Psoas muscle (tissue), 8 donors: ENCODE measurements around the gene GPATCH2. TPM values are rescaled to one million over a fixed set of nuclear protein-coding genes. Genes with fewer than 3 reads are reported as not detected.

Experiments
- ATAC-seq, 4 donors: fragments of 200-7000 bp; cut with Tn5 transposase; one replicate each; pipeline ENCODE4 v1.9.1; 2020; ENCODE audit warnings: moderate library complexity in 3 of 4, mild to moderate bottlenecking in 2 of 4
- DNase-seq, 2 donors: peaks; one replicate each; pipeline ENCODE4 v3.0.0-alpha.2; 2020
- H3K27ac ChIP-seq: fragments of 200-600 bp; one replicate; pipeline ENCODE4 v1.8.0; 2022
- H3K27me3 ChIP-seq, 3 donors: fragments of 200-600 bp in 1 of 3; one replicate each; pipeline versions ENCODE4 v1.6.1 to v1.8.0; 2013 to 2022; ENCODE audit warnings: low read length in 2 of 3, mild to moderate bottlenecking in 2 of 3, moderate library complexity in 1 of 3; ENCODE audit not compliant: insufficient read depth in 3 of 3
- H3K36me3 ChIP-seq, 2 donors: fragments of 200-600 bp in 1 of 2; one replicate each; pipeline versions ENCODE4 v1.6.1 to v1.8.0; 2013 to 2022; ENCODE audit warnings: low read depth in 1 of 2, mild to moderate bottlenecking in 1 of 2, moderate library complexity in 1 of 2; ENCODE audit not compliant: insufficient read depth in 1 of 2
- H3K4me1 ChIP-seq: fragments of 200-600 bp; one replicate; pipeline ENCODE4 v1.8.0; 2022
- H3K4me3 ChIP-seq: fragments of 200-600 bp; one replicate; pipeline ENCODE4 v1.8.0; 2022; ENCODE audit warnings: mild to moderate bottlenecking
- H3K9me3 ChIP-seq: fragments of 200-600 bp; one replicate; pipeline ENCODE4 v1.8.0; 2022
- WGBS, 3 donors: extraction: QIAGEN DNeasy Blood & Tissue Kit; methylation state at CpG; one replicate each; pipeline versions ENCODE4 v1.1.6 to v1.1.7; 2013; 5-methylcytosine and 5-hydroxymethylcytosine counted together
- intact Hi-C, 2 donors: fragments of 100-400 bp; cut with DNase I; formaldehyde crosslinking; loops; one replicate each; pipeline versions ENCODE4 v1.11.0 to v1.14.2; 2022
- polyA plus RNA-seq, 3 donors: library from polyadenylated mRNA; stranded (reverse); fragments of 200-250 nt; gene quantifications; one replicate each; pipeline ENCODE4 v1.2.3, GENCODE V29; 2013
- total RNA-seq, 4 donors: library from RNA; stranded (reverse); fragmentation: NEBNext Ultra II Directional in 2 of 4; extraction: Animal tissue kit (Norgen Biotek cat#: 25700) in 2 of 4; gene quantifications; one replicate each; pipeline versions ENCODE4 v1.2.1 to v1.2.4, GENCODE V29; 2021 to 2023
- TF ChIP-seq, protein P1 (sequence below): fragments of 200-600 bp; IDR thresholded peaks from one replicate; pipeline ENCODE4 v1.8.0; 2022; ENCODE audit warnings: antibody characterized with exemption
- donor health status: healthy with polysubstance abuse.
- donor health status: DM: no; HTN: no; CAD: no; lungs with moderate emphysema.
- donor health status: Bipolar disorder and iron deficiency.
- donor health status: healthy.
- donor health status: DM: yes; HTN: yes; CAD: no.
- donor health status: DM: no; HTN: no; CAD: no.
- donor health status: DM: no; HTN: no; CAD: no.
- donor health status: DM: yes; HTN: yes; CAD: no.

GPATCH2 gene
- total and polyA plus RNA-seq, 7 donors, result 2.4 to 6.1 (median 3.7) TPM

DNA sequence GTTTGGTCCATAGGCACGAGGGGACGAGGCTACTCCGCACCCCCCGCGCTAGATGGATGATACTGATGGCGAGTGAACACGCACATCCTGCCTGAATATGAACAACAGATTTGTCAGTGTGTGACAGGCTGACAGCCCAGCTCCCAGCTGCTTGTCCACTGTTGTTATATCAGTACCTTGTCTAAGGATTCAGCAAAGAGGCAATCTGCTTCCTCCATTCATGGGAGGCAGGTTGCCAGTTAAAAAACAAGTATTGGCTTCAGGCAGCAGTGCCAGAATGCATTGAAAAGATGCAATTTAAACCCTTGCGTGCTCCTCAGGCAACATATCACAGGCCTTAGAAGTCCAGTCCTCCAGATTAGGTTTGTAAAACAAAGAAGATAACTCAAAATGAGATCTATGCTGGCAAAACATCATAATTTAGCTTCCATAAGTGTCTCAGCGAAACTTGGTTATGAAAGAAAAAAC lies 223.3 kb downstream of the GPATCH2 start:
- no peaks in the 10 kb centered on the region for H3K36me3 ChIP-seq
- no peak overlapping the region for H3K4me3 ChIP-seq
- H3K27me3 ChIP-seq, result no peaks in the 10 kb centered on the region
- intact Hi-C loops, result no loop called here
- no peak overlapping the region for H3K27ac ChIP-seq
- no peaks in the 10 kb centered on the region for H3K9me3 ChIP-seq
- DNase-seq (no peak), ATAC-seq (no peak)
- WGBS, 3 donors, result 80 to 89% (median 83%) methylated on average over 9 of the region's 9 CpGs
- TF ChIP-seq, protein P1, sequence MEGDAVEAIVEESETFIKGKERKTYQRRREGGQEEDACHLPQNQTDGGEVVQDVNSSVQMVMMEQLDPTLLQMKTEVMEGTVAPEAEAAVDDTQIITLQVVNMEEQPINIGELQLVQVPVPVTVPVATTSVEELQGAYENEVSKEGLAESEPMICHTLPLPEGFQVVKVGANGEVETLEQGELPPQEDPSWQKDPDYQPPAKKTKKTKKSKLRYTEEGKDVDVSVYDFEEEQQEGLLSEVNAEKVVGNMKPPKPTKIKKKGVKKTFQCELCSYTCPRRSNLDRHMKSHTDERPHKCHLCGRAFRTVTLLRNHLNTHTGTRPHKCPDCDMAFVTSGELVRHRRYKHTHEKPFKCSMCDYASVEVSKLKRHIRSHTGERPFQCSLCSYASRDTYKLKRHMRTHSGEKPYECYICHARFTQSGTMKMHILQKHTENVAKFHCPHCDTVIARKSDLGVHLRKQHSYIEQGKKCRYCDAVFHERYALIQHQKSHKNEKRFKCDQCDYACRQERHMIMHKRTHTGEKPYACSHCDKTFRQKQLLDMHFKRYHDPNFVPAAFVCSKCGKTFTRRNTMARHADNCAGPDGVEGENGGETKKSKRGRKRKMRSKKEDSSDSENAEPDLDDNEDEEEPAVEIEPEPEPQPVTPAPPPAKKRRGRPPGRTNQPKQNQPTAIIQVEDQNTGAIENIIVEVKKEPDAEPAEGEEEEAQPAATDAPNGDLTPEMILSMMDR, result no peak
- no peaks in the 10 kb centered on the region for H3K4me1 ChIP-seq

DNA sequence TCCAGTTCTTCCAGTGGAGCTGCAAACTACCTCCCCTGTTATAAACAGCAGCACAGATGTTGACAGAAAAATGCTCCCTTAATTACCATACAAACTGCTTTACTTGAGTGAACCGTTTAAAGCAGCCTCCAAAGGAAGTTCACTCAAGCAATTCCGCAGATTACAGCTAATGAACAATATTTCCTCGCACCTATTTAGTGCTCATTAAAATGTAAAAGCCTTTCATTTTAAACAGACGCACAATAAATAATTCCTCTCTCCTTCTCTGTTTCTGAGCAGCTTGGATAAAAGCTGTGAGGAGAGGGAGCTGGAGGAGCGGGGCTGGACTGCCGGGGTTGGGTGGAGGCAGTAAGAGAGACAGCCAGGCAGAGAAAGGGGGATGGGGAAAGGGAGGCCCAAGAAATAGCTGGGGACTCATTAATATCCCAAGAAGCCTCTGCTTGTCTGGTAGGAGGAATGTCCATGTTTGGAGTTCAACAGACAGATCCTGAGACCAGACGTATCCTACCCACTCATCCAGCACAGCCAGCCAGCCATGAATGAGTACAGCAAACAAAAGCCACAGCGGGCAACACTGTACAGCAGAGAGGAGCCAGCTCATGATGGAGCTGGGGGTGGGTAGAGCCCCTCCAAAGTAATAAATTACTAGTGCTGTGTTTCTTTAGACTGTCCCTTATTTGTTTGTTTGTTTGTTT lies 227.7 kb downstream of the GPATCH2 start:
- ATAC-seq (no peak), DNase-seq (no peak)
- Histone ChIP-seq H3K27ac (no peak overlapping the region), H3K27me3 (no peaks in the 10 kb centered on the region), H3K4me3 (no peak overlapping the region), H3K9me3 (no peaks in the 10 kb centered on the region), H3K36me3 (no peaks in the 10 kb centered on the region), H3K4me1 (no peaks in the 10 kb centered on the region)
- TF ChIP-seq, protein P1, result no peak
- 60 to 66% (median 60%) methylated on average over 8 of the region's 8 CpGs for WGBS, 3 donors
- intact Hi-C loops, result no loop called here

DNA sequence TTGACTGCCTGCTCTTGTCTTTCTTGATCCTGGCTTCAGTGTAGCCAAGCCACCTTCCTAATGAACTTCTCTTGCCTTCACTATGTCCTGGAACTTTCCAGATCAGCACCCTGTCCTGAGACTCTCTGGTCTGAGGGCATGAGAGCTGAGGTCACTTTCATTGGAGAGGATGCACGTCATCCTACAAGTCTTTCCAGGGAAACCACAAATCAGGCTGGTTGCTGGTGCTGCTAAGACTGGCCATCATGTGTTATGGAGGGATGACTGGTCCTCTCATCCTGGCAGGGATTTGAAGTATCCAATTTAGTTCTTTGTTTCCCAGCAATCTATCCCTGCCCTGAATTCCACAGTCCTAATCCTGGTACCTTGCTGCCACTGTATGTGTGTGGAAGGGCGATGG lies 228.6 kb downstream of the GPATCH2 start:
- 71 to 89% (median 77%) methylated on average over 2 of the region's 2 CpGs for WGBS, 3 donors
- TF ChIP-seq, protein P1, result no peak
- intact Hi-C loops, result no loop called here

DNA sequence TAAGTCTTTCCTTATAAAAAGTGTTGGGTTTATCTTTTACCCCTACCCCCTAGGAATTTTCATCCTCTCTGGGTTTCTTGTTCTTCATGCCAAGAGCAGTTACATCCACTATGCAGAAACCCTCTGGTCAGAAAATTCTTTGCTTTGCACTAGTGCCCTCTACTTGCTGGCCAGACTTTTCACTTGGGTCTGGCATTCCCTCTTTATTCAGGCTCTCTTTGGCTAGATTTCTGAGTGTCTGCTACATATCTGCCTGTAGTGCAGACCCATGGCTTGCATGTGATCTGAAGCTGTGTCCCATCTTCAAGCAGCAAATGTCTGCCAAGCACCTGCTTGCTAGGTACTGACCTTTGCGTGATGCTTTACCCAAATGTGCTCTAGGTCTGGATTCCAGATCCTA lies 237.0 kb downstream of the GPATCH2 start:
- Histone ChIP-seq H3K9me3 (no peaks in the 10 kb centered on the region), H3K27ac (no peak overlapping the region), H3K27me3 (no peaks in the 10 kb centered on the region), H3K4me3 (no peak overlapping the region), H3K4me1 (no peaks in the 10 kb centered on the region), H3K36me3 (no peaks in the 10 kb centered on the region)
- WGBS, 3 donors, result 66 to 83% (median 68%) methylated on average over 1 of the region's 1 CpG
- intact Hi-C loops, result no loop called here
- ATAC-seq (no peak), DNase-seq (no peak)
- TF ChIP-seq, protein P1, result no peak

More for the DNA sequence above, 228.6 kb downstream of the GPATCH2 start:
- H3K27me3 ChIP-seq, result no peaks in the 10 kb centered on the region
- H3K27ac ChIP-seq, result no peak overlapping the region
- DNase-seq, result no peak
- no peaks in the 10 kb centered on the region for H3K4me1 ChIP-seq
- H3K9me3 ChIP-seq, result no peaks in the 10 kb centered on the region
- H3K36me3 ChIP-seq, result no peaks in the 10 kb centered on the region
- no peak overlapping the region for H3K4me3 ChIP-seq
- no peak for ATAC-seq

DNA sequence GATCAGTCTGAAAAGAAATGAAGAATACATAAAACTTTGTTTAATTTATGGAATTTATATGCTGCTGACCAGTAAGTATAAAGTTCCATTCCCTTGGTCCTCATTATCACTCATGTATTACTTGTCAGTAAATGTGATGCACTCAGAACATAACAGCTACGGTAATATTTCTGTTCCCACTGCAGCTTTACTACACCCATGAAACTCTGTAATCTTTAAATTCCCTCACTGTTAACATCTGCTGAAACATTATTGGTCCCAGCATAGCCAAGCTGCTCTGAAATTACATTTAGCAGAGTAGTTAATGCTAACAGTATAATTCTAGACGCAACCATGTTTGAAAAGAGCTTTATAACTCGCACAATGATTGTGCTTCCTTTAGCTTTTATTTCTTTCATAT lies 238.4 kb downstream of the GPATCH2 start:
- Histone ChIP-seq H3K36me3 (no peaks in the 10 kb centered on the region), H3K4me1 (no peaks in the 10 kb centered on the region), H3K27me3 (no peaks in the 10 kb centered on the region), H3K4me3 (no peak overlapping the region), H3K27ac (no peak overlapping the region), H3K9me3 (no peaks in the 10 kb centered on the region)
- intact Hi-C loops, result no loop called here
- WGBS, 3 donors, result 57 to 66% (median 57%) methylated on average over 3 of the region's 3 CpGs
- DNase-seq, result no peak
- TF ChIP-seq, protein P1, result no peak
- ATAC-seq, result no peak
